ENCODE results near the gene HOXD4. TPM values are rescaled to one million over a fixed set of nuclear protein-coding genes. Genes with fewer than 3 reads are reported as not detected.

Gene HOXD4
- total and polyA plus RNA-seq, 2 of the 4 experiments (the other 2 are of a cell fraction): not detected

DNA sequence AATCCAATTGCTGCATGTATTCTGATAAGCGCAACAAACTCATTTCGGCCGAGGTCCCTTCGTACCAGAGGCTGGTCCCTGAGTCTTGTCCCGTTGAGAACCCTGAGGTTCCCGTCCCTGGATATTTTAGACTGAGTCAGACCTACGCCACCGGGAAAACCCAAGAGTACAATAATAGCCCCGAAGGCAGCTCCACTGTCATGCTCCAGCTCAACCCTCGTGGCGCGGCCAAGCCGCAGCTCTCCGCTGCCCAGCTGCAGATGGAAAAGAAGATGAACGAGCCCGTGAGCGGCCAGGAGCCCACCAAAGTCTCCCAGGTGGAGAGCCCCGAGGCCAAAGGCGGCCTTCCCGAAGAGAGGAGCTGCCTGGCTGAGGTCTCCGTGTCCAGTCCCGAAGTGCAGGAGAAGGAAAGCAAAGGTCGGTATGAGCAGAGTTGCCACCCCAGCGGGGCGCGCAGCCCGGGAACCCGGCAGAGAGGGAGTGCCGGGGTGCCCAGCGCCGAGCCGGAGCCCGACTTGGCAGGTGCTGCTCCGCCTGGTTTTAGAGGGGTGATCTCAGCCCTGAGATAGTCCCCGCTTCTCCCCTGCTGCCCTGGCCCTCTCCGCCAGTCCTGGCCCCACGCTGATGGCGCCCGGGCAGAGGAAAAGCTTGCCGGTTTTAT, 34.1 kb upstream of the HOXD4 start:
- no peak for DNase-seq
- H2BK5ac ChIP-seq (ENCODE audit: low read depth, low read length, poor library complexity, severe bottlenecking): no peak overlapping the region
- no peak overlapping the region for H4K5ac ChIP-seq (ENCODE audit: low read depth, low read length)
- no peaks in the 10 kb centered on the region for H3K79me1 ChIP-seq (ENCODE audit: low read depth in 1 of 2, low read length in 2 of 2)
- H3K9me3 ChIP-seq (ENCODE audit: control insufficient read depth, insufficient read depth, low read length): peaks cover 14% of the 10 kb centered on the region
- no peak overlapping the region for H2AFZ ChIP-seq (replicated peaks; ENCODE audit: low read length, poor library complexity)
- no peak overlapping the region for H2BK120ac ChIP-seq (ENCODE audit: low read depth, low read length)
- in situ Hi-C loops (cut with MboI; ENCODE audit: low sequenced_read_pairs) (no loop called here), dilution Hi-C loops (cut with HindIII; ENCODE audit: low sequenced_read_pairs, unreplicated experiment) (no loop called here), intact Hi-C loops (cut with micrococcal nuclease) (no loop called here)
- H4K20me1 ChIP-seq (ENCODE audit: insufficient read depth, low read length): no peaks in the 10 kb centered on the region
- H3K4me3 ChIP-seq (ENCODE audit: insufficient read depth, low read depth, low read length): no peak overlapping the region
- H2AK5ac ChIP-seq (ENCODE audit: low read depth, low read length): no peak overlapping the region
- H4K91ac ChIP-seq (ENCODE audit: insufficient read depth, low read depth, low read length): no peak overlapping the region
- no peaks in the 10 kb centered on the region for H3K36me3 ChIP-seq (ENCODE audit: control insufficient read depth, insufficient read depth, low read length)
- no peak overlapping the region for H3K56ac ChIP-seq (ENCODE audit: extremely low read depth, insufficient read depth, low read length)
- H3K4me2 ChIP-seq (ENCODE audit: low read depth, low read length): no peak overlapping the region
- H3K18ac ChIP-seq (ENCODE audit: low read depth, low read length): no peak overlapping the region
- H3K4me1 ChIP-seq (ENCODE audit: control insufficient read depth, insufficient read depth, low read length): no peaks in the 10 kb centered on the region
- no TSS peak for BruUV-seq (replicated peaks)
- H2AK9ac ChIP-seq (replicated peaks; ENCODE audit: low read depth, low read length, poor library complexity): no peak overlapping the region
- H4K8ac ChIP-seq (ENCODE audit: low read depth in 2 of 2, low read length in 2 of 2): no peak overlapping the region
- no peak for ATAC-seq (ENCODE audit: low read depth)
- no peak overlapping the region for H3K14ac ChIP-seq (replicated peaks; ENCODE audit: low read depth, low read length)
- H3K9me1 ChIP-seq (ENCODE audit: insufficient read depth, low read length): no peaks in the 10 kb centered on the region
- CTCF ChIA-PET: no interaction called here
- H3K4ac ChIP-seq (ENCODE audit: low read depth, low read length): no peak overlapping the region
- no peak overlapping the region for H2BK15ac ChIP-seq (ENCODE audit: low read depth, low read length)
- WGBS, 2 experiments (ENCODE audit: extremely low coverage in 2 of 2, insufficient read length in 1 of 2): 20% methylated on average over 26 of the region's 40 CpGs; no CpG with 5 or more reads in 1 of the 2 experiments
- POLR2A ChIA-PET (ENCODE audit: unreplicated experiment): no interaction called here
- no peak for TF ChIP-seq RFX5 (IDR thresholded peaks at IDR 0.05; ENCODE audit: low read depth, low read length)
- no peak for TF ChIP-seq POLR2A (IDR thresholded peaks at IDR 0.05; ENCODE audit: low read depth, low read length)
- TF ChIP-seq MXI1 (IDR thresholded peaks at IDR 0.05; ENCODE audit: borderline replicate concordance, low read depth, low read length): no peak
- no peak for TF ChIP-seq SMC3 (IDR thresholded peaks at IDR 0.05; ENCODE audit: low read depth, low read length)
- TF ChIP-seq USF2 (IDR thresholded peaks at IDR 0.05; ENCODE audit: low read depth, low read length): no peak
- TF ChIP-seq MAFK (IDR thresholded peaks at IDR 0.05; ENCODE audit: low read depth, low read length): no peak
- no peak for TF ChIP-seq BHLHE40 (IDR thresholded peaks at IDR 0.05; ENCODE audit: low read depth, low read length)
- no peak for TF ChIP-seq RCOR1 (IDR thresholded peaks at IDR 0.05; ENCODE audit: insufficient replicate concordance, low read length)
- no peak for TF ChIP-seq RAD21 (IDR thresholded peaks at IDR 0.05; ENCODE audit: low read length)
- TF ChIP-seq, protein P1, sequence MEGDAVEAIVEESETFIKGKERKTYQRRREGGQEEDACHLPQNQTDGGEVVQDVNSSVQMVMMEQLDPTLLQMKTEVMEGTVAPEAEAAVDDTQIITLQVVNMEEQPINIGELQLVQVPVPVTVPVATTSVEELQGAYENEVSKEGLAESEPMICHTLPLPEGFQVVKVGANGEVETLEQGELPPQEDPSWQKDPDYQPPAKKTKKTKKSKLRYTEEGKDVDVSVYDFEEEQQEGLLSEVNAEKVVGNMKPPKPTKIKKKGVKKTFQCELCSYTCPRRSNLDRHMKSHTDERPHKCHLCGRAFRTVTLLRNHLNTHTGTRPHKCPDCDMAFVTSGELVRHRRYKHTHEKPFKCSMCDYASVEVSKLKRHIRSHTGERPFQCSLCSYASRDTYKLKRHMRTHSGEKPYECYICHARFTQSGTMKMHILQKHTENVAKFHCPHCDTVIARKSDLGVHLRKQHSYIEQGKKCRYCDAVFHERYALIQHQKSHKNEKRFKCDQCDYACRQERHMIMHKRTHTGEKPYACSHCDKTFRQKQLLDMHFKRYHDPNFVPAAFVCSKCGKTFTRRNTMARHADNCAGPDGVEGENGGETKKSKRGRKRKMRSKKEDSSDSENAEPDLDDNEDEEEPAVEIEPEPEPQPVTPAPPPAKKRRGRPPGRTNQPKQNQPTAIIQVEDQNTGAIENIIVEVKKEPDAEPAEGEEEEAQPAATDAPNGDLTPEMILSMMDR (conservative IDR thresholded peaks at IDR 0.05; ENCODE audit: low read depth, low read length): no peak
- H3K9ac ChIP-seq (ENCODE audit: low read depth, low read length): no peak overlapping the region
- H2BK20ac ChIP-seq (ENCODE audit: low read depth, low read length): no peak overlapping the region
- peaks cover 94% of the 10 kb centered on the region for H3K27me3 ChIP-seq (ENCODE audit: control insufficient read depth, insufficient read depth, low read length)
- H3K23ac ChIP-seq (ENCODE audit: low read depth, low read length): no peak overlapping the region
- H3K27ac ChIP-seq (ENCODE audit: insufficient read depth, low read length): no peak overlapping the region
